WTC11 (cell line): ENCODE results near the gene TROAP. TPM values are rescaled to one million over a fixed set of nuclear protein-coding genes. Genes with fewer than 3 reads are reported as not detected.

Experiments used
- ATAC-seq: fragments of 200-7000 bp; cut with Tn5 transposase; 2 replicates; pipeline ENCODE4 v1.10.0; 2021; ENCODE audit warnings: mild to moderate bottlenecking, moderate library complexity
- CTCF ChIA-PET: fragments of 300-600 bp; sonication (Branson Sonifier 250); formaldehyde crosslinking; loops from one replicate; lab custom pipeline; 2021; ENCODE audit warnings: antibody characterized with exemption; lab: Charles Lee
- POLR2A ChIA-PET: fragments of 350-600 bp; sonication (Branson Sonifier 250); formaldehyde crosslinking; loops from one replicate; lab custom pipeline; 2021; ENCODE audit warnings: antibody characterized with exemption; lab: Charles Lee
- DNase-seq: peaks from one replicate; pipeline ENCODE4 v3.0.0; 2021; ENCODE audit warnings: low spot score
- H3K27ac Mint-ChIP-seq: 2 replicates; pipeline ENCODE4 v1.8.0; 2021; ENCODE audit warnings: mixed read lengths
- H3K27me3 Mint-ChIP-seq: 2 replicates; pipeline ENCODE4 v1.8.0; 2021; ENCODE audit warnings: low read depth, mild to moderate bottlenecking, moderate library complexity, mixed read lengths
- H3K36me3 Mint-ChIP-seq: 2 replicates; pipeline ENCODE4 v1.8.0; 2021; ENCODE audit warnings: mixed read lengths
- H3K4me1 Mint-ChIP-seq: 2 replicates; pipeline ENCODE4 v1.8.0; 2022; ENCODE audit warnings: mixed read lengths
- H3K4me3 Mint-ChIP-seq: 2 replicates; pipeline ENCODE4 v1.8.0; 2021; ENCODE audit warnings: mild to moderate bottlenecking, moderate library complexity, mixed read lengths
- H3K9me3 Mint-ChIP-seq: 2 replicates; pipeline ENCODE4 v1.8.0; 2021; ENCODE audit warnings: mixed read lengths
- ATF1 ChIP-seq: sonication (generic); formaldehyde crosslinking; IDR thresholded peaks from 2 replicates; pipeline ENCODE4 v1.8.1; 2023; ENCODE audit warnings: mild to moderate bottlenecking, moderate library complexity, missing genetic modification reagents
- CBFB ChIP-seq: sonication (generic); formaldehyde crosslinking; IDR thresholded peaks from 2 replicates; pipeline ENCODE4 v1.8.1; 2022; ENCODE audit warnings: mild to moderate bottlenecking, low read depth, missing genetic modification reagents
- ETV6 ChIP-seq: sonication (generic); formaldehyde crosslinking; IDR thresholded peaks from 2 replicates; pipeline ENCODE4 v1.8.1; 2022; ENCODE audit warnings: mild to moderate bottlenecking, missing genetic modification reagents
- GABPB1 ChIP-seq: sonication (generic); formaldehyde crosslinking; IDR thresholded peaks from 2 replicates; pipeline ENCODE4 v1.8.1; 2023; ENCODE audit warnings: mild to moderate bottlenecking, missing genetic modification reagents
- GTF2I ChIP-seq: fragments of 250-450 bp; sonication (Bioruptor Pico); conservative IDR thresholded peaks from 2 replicates; pipeline ENCODE4 v1.4.0; 2021; ENCODE audit warnings: mild to moderate bottlenecking
- MXD4 ChIP-seq: fragments of 250-450 bp; sonication (Bioruptor Pico); IDR thresholded peaks from 2 replicates; pipeline ENCODE4 v1.8.0; 2021; ENCODE audit warnings: mild to moderate bottlenecking, moderate library complexity, borderline replicate concordance
- NFATC4 ChIP-seq: fragments of 250-450 bp; sonication (Bioruptor Pico); IDR thresholded peaks from 2 replicates; pipeline ENCODE4 v1.9.0; 2021; ENCODE audit warnings: mild to moderate bottlenecking
- NR3C1 ChIP-seq: sonication (generic); formaldehyde crosslinking; conservative IDR thresholded peaks from 2 replicates; pipeline ENCODE4 v1.8.1; 2023; ENCODE audit warnings: low read depth, mild to moderate bottlenecking, missing genetic modification reagents
- SMAD4 ChIP-seq: sonication (generic); formaldehyde crosslinking; IDR thresholded peaks from 2 replicates; pipeline ENCODE4 v1.8.0; 2022; ENCODE audit warnings: mild to moderate bottlenecking, missing genetic modification reagents
- SP1 ChIP-seq: sonication (generic); formaldehyde crosslinking; conservative IDR thresholded peaks from 2 replicates; pipeline ENCODE4 v1.8.1; 2022; ENCODE audit warnings: missing genetic modification reagents
- ZNF232 ChIP-seq: sonication (generic); formaldehyde crosslinking; IDR thresholded peaks from 2 replicates; pipeline ENCODE4 v1.8.0; 2022; ENCODE audit warnings: mild to moderate bottlenecking, missing genetic modification reagents
- total RNA-seq: library from RNA; stranded (reverse); gene quantifications from 3 replicates; pipeline ENCODE4 v1.2.3, GENCODE V29; 2021
- TF ChIP-seq, protein P1 (sequence below): fragments of 250-450 bp; sonication (Bioruptor Pico); IDR thresholded peaks from 2 replicates; pipeline ENCODE4 v2.1.2; 2022; ENCODE audit warnings: mild to moderate bottlenecking, moderate library complexity
- TF ChIP-seq, protein P2 (sequence below): sonication (generic); formaldehyde crosslinking; IDR thresholded peaks from 2 replicates; pipeline ENCODE4 v1.8.0; 2022; ENCODE audit warnings: mild to moderate bottlenecking, missing genetic modification reagents
- TF ChIP-seq, protein P3 (sequence below): sonication (generic); formaldehyde crosslinking; IDR thresholded peaks from 2 replicates; pipeline ENCODE4 v1.8.0; 2022; ENCODE audit warnings: mild to moderate bottlenecking, missing genetic modification reagents
- TF ChIP-seq, protein P4 (sequence below): fragments of 250-450 bp; sonication (Bioruptor Pico); IDR thresholded peaks from 2 replicates; pipeline ENCODE4 v1.9.0; 2021; ENCODE audit warnings: moderate library complexity, mild to moderate bottlenecking, inconsistent platforms, borderline replicate concordance

TROAP gene
- total RNA-seq, 1 experiment from 2014 or later = 89.2 TPM

DNA sequence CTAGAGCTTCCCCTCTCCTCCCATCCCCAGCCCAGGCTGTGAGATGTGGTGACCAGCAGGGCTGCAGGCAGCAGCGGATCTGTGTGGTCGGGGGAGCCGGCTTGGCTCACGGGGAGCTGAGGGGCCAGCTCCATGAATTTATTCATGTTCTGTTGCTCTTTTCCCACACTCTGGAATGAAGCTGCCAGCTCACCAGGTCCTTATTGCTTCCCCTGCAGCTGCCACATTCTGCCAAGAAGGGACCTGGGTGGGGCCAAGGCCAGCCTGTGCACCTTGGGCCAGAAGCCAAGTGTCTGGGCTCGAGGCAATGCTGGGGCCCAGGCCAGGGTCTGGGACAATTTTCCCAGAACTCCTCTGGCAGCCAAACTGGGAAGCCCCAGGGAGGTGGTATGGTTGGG is 16.4 kb downstream of the TROAP start:
- DNase-seq (peak; percentile 49), ATAC-seq (no peak)
- H3K4me1 Mint-ChIP-seq = peaks cover 49% of the 10 kb centered on the region
- no peak overlapping the region for H3K4me3 Mint-ChIP-seq
- peaks cover 98% of the 10 kb centered on the region for H3K27me3 Mint-ChIP-seq
- TF ChIP-seq, protein P1, sequence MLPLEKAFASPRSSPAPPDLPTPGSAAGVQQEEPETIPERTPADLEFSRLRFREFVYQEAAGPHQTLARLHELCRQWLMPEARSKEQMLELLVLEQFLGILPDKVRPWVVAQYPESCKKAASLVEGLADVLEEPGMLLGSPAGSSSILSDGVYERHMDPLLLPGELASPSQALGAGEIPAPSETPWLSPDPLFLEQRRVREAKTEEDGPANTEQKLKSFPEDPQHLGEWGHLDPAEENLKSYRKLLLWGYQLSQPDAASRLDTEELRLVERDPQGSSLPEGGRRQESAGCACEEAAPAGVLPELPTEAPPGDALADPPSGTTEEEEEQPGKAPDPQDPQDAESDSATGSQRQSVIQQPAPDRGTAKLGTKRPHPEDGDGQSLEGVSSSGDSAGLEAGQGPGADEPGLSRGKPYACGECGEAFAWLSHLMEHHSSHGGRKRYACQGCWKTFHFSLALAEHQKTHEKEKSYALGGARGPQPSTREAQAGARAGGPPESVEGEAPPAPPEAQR (CRISPR knock-in tag) = no peak
- 0 out of 2 replicates have a peak, but pooled peaks have one; percentile 20 for TF ChIP-seq SMAD4 (CRISPR knock-in tag)
- H3K9me3 Mint-ChIP-seq = no peaks in the 10 kb centered on the region
- H3K27ac Mint-ChIP-seq = no peak overlapping the region
- CTCF ChIA-PET = interaction anchor here (0.7 to 6.1 kb wide), 10 partner anchors 9 to 241 kb away, joined by 3 to 112 read pairs (median 4); partner anchors contain the start of genes DNAJC22 and PRPH
- no peaks in the 10 kb centered on the region; the same call in 1 of the 2 replicates for H3K36me3 Mint-ChIP-seq
- POLR2A ChIA-PET = no interaction called here

DNA sequence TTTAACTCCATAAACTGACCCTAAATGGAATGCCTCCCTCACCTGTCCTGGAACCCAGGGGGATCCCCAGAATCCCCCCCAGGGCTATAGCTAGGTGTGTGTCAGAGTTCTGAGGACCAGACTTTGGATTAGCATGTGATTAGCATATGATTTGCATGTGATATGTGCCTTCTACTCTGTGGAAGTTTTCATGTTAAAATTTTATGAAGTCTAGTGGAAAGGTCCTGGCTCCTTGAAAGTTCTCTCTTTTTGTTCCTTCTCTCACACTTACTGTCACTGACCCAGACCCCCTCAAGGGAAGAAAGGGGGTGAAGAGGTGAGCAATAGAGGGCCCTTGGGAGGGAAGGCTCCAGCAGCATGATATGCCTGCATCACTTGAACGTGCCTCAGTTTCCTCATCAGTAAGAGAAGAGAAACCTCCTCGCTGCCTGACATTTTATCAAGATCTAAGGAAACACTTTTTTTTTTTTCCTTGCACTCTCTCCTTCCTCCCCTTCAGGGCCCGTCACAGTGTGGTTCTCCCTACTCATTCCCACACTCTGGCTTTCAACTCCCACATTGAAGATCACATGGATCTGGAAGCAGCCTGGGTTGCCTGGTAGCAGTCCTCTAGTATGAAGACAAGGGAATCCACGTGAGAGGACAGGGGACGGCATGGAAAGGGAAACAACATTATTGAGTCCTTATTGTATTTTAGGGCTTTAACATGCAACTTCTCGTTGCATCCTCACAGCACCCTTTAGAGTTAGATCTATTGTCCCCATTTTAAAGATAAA is 17.2 kb downstream of the TROAP start:
- Mint-ChIP-seq H3K27ac (no peak overlapping the region), H3K9me3 (no peaks in the 10 kb centered on the region), H3K4me3 (peak overlapping the region; percentile 67; the same call in 1 of the 2 replicates), H3K36me3 (no peaks in the 10 kb centered on the region; the same call in 1 of the 2 replicates), H3K27me3 (peaks cover 98% of the 10 kb centered on the region), H3K4me1 (peaks cover 49% of the 10 kb centered on the region)
- CTCF ChIA-PET = interaction anchor here (1.4 to 6.1 kb wide), 7 partner anchors 8 to 213 kb away, joined by 3 to 264 read pairs (median 111); partner anchors contain the start of genes DNAJC22 and PRPH
- ATAC-seq (no peak), DNase-seq (no peak)
- POLR2A ChIA-PET = no interaction called here
- TF ChIP-seq GABPB1 (CRISPR knock-in tag) (no peak), ATF1 (CRISPR knock-in tag) (no peak), NR3C1 (CRISPR knock-in tag) (no peak), ZNF232 (CRISPR knock-in tag) (no peak), NFATC4 (CRISPR knock-in tag) (no peak), MXD4 (no peak), ETV6 (no peak), GTF2I (CRISPR knock-in tag) (no peak), CBFB (CRISPR knock-in tag) (no peak), SP1 (no peak)
- TF ChIP-seq, protein P2, sequence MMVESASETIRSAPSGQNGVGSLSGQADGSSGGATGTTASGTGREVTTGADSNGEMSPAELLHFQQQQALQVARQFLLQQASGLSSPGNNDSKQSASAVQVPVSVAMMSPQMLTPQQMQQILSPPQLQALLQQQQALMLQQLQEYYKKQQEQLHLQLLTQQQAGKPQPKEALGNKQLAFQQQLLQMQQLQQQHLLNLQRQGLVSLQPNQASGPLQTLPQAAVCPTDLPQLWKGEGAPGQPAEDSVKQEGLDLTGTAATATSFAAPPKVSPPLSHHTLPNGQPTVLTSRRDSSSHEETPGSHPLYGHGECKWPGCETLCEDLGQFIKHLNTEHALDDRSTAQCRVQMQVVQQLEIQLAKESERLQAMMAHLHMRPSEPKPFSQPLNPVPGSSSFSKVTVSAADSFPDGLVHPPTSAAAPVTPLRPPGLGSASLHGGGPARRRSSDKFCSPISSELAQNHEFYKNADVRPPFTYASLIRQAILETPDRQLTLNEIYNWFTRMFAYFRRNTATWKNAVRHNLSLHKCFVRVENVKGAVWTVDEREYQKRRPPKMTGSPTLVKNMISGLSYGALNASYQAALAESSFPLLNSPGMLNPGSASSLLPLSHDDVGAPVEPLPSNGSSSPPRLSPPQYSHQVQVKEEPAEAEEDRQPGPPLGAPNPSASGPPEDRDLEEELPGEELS (CRISPR knock-in tag) = no peak
- TF ChIP-seq, protein P3, sequence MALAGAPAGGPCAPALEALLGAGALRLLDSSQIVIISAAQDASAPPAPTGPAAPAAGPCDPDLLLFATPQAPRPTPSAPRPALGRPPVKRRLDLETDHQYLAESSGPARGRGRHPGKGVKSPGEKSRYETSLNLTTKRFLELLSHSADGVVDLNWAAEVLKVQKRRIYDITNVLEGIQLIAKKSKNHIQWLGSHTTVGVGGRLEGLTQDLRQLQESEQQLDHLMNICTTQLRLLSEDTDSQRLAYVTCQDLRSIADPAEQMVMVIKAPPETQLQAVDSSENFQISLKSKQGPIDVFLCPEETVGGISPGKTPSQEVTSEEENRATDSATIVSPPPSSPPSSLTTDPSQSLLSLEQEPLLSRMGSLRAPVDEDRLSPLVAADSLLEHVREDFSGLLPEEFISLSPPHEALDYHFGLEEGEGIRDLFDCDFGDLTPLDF (CRISPR knock-in tag) = no peak
- TF ChIP-seq, protein P4, sequence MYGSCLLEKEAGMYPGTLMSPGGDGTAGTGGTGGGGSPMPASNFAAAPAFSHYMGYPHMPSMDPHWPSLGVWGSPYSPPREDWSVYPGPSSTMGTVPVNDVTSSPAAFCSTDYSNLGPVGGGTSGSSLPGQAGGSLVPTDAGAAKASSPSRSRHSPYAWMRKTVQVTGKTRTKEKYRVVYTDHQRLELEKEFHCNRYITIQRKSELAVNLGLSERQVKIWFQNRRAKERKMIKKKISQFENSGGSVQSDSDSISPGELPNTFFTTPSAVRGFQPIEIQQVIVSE (CRISPR knock-in tag) = no peak
